Activated T-helper 2 cell treated with anti-CD3 and anti-CD28 coated beads, Interferon-gamma antibody, Interleukin-2, Interleukin-4, amounts not matched to agents 10 μg/mL and 5 μg/mL and 100 μg/mL, durations not matched to agents 14 hours and 24 hours and 36 hours (primary cell): Measurements from ENCODE around the gene SLC22A2. TPM values are rescaled to one million over a fixed set of nuclear protein-coding genes. Genes with fewer than 3 reads are reported as not detected.

ENCODE experiments used
- DNase-seq: peaks from one replicate; pipeline ENCODE4 v3.0.0; 2021; ENCODE audit warnings: low spot score
- H3K27ac Mint-ChIP-seq: one replicate; pipeline ENCODE4 v1.8.0; 2021; ENCODE audit warnings: mixed read lengths
- H3K27me3 Mint-ChIP-seq: one replicate; pipeline ENCODE4 v1.8.0; 2021; ENCODE audit warnings: low read depth, mixed read lengths
- H3K36me3 Mint-ChIP-seq: one replicate; pipeline ENCODE4 v1.8.0; 2021; ENCODE audit warnings: low read depth, mixed read lengths
- H3K4me1 Mint-ChIP-seq: one replicate; pipeline ENCODE4 v1.8.0; 2021; ENCODE audit warnings: low read depth, mixed read lengths
- H3K4me3 Mint-ChIP-seq: one replicate; pipeline ENCODE4 v1.8.0; 2021; ENCODE audit warnings: low read depth, mild to moderate bottlenecking, moderate library complexity, mixed read lengths
- H3K9me3 Mint-ChIP-seq: one replicate; pipeline ENCODE4 v1.8.0; 2021; ENCODE audit warnings: mixed read lengths
- intact Hi-C: fragments of 100-400 bp; cut with micrococcal nuclease; formaldehyde crosslinking; loops from one replicate; pipeline ENCODE4 v1.15.1; 2023
- total RNA-seq: library from RNA; stranded (reverse); gene quantifications from 2 replicates; pipeline ENCODE4 v1.2.3, GENCODE V29; 2022

SLC22A2 gene
- total RNA-seq, 1 donor from 2014 or later: not detected

- Mint-ChIP-seq H3K36me3 (no peaks in the 10 kb centered on the region), H3K27ac (no peak overlapping the region), H3K4me1 (peaks cover 5% of the 10 kb centered on the region), H3K9me3 (no peaks in the 10 kb centered on the region), H3K27me3 (no peaks in the 10 kb centered on the region), H3K4me3 (no peak overlapping the region)
- DNase-seq: no peak
- intact Hi-C loops: no loop called here
Measured at GRCh38 chr6:160269771-160270170, 11.2 kb upstream of the SLC22A2 start.

- no peaks in the 10 kb centered on the region for H3K36me3 Mint-ChIP-seq
- H3K4me1 Mint-ChIP-seq: peaks cover 5% of the 10 kb centered on the region
- no peak for DNase-seq
- H3K4me3 Mint-ChIP-seq: no peak overlapping the region
- no peaks in the 10 kb centered on the region for H3K27me3 Mint-ChIP-seq
- no peaks in the 10 kb centered on the region for H3K9me3 Mint-ChIP-seq
- H3K27ac Mint-ChIP-seq: no peak overlapping the region
- intact Hi-C loops: no loop called here
Measured at GRCh38 chr6:160269023-160269521, 10.5 kb upstream of the SLC22A2 start.

GRCh38 chr6:160267102-160267501, 8.5 kb upstream of the SLC22A2 start:
- H3K4me3 Mint-ChIP-seq: no peak overlapping the region
- H3K9me3 Mint-ChIP-seq: no peaks in the 10 kb centered on the region
- no peaks in the 10 kb centered on the region for H3K36me3 Mint-ChIP-seq
- no peaks in the 10 kb centered on the region for H3K27me3 Mint-ChIP-seq
- peaks cover 5% of the 10 kb centered on the region for H3K4me1 Mint-ChIP-seq
- no peak overlapping the region for H3K27ac Mint-ChIP-seq
- intact Hi-C loops: no loop called here
- DNase-seq: no peak

GRCh38 chr6:160265869-160266476, 7.4 kb upstream of the SLC22A2 start:
- intact Hi-C loops: no loop called here
- Mint-ChIP-seq H3K4me3 (no peak overlapping the region), H3K36me3 (no peaks in the 10 kb centered on the region)

GRCh38 chr6:160264061-160264612, 5.5 kb upstream of the SLC22A2 start:
- no peak overlapping the region for H3K4me3 Mint-ChIP-seq
- no peaks in the 10 kb centered on the region for H3K36me3 Mint-ChIP-seq
- no peak overlapping the region for H3K27ac Mint-ChIP-seq
- peaks cover 5% of the 10 kb centered on the region for H3K4me1 Mint-ChIP-seq
- peaks cover 1% of the 10 kb centered on the region for H3K27me3 Mint-ChIP-seq
- no peaks in the 10 kb centered on the region for H3K9me3 Mint-ChIP-seq
- intact Hi-C loops: no loop called here
- no peak for DNase-seq

More at GRCh38 chr6:160265869-160266476, 7.4 kb upstream of the SLC22A2 start:
- H3K9me3 Mint-ChIP-seq: no peaks in the 10 kb centered on the region
- no peak overlapping the region for H3K27ac Mint-ChIP-seq
- H3K27me3 Mint-ChIP-seq: no peaks in the 10 kb centered on the region
- DNase-seq: no peak
- H3K4me1 Mint-ChIP-seq: peaks cover 5% of the 10 kb centered on the region

- no peaks in the 10 kb centered on the region for H3K36me3 Mint-ChIP-seq
- intact Hi-C loops: no loop called here
- H3K27ac Mint-ChIP-seq: no peak overlapping the region
- no peaks in the 10 kb centered on the region for H3K9me3 Mint-ChIP-seq
- H3K4me3 Mint-ChIP-seq: no peak overlapping the region
- H3K27me3 Mint-ChIP-seq: peaks cover 1% of the 10 kb centered on the region
- DNase-seq: no peak
- H3K4me1 Mint-ChIP-seq: peaks cover 5% of the 10 kb centered on the region
Measured at GRCh38 chr6:160263196-160263939, 4.7 kb upstream of the SLC22A2 start.

GRCh38 chr6:160261991-160262680, 3.5 kb upstream of the SLC22A2 start:
- Mint-ChIP-seq H3K4me1 (peaks cover 5% of the 10 kb centered on the region), H3K4me3 (no peak overlapping the region), H3K27ac (no peak overlapping the region), H3K27me3 (peaks cover 4% of the 10 kb centered on the region), H3K9me3 (no peaks in the 10 kb centered on the region), H3K36me3 (no peaks in the 10 kb centered on the region)
- no peak for DNase-seq
- intact Hi-C loops: no loop called here

- Mint-ChIP-seq H3K27me3 (peaks cover 6% of the 10 kb centered on the region), H3K27ac (no peak overlapping the region), H3K4me1 (peaks cover under 1% of the 10 kb centered on the region), H3K9me3 (no peaks in the 10 kb centered on the region), H3K4me3 (no peak overlapping the region), H3K36me3 (no peaks in the 10 kb centered on the region)
- intact Hi-C loops: no loop called here
- DNase-seq: no peak
Measured at GRCh38 chr6:160260803-160261450, 2.3 kb upstream of the SLC22A2 start.

- Mint-ChIP-seq H3K27me3 (peaks cover 6% of the 10 kb centered on the region), H3K4me3 (no peak overlapping the region), H3K4me1 (no peaks in the 10 kb centered on the region), H3K9me3 (no peaks in the 10 kb centered on the region), H3K36me3 (no peaks in the 10 kb centered on the region), H3K27ac (no peak overlapping the region)
- intact Hi-C loops: no loop called here
- no peak for DNase-seq
Measured at GRCh38 chr6:160260367-160260766, 1.7 kb upstream of the SLC22A2 start.

GRCh38 chr6:160259598-160259997, 977 bp upstream of the SLC22A2 start:
- Mint-ChIP-seq H3K4me1 (no peaks in the 10 kb centered on the region), H3K9me3 (no peaks in the 10 kb centered on the region), H3K36me3 (no peaks in the 10 kb centered on the region), H3K27ac (no peak overlapping the region), H3K4me3 (no peak overlapping the region), H3K27me3 (peaks cover 6% of the 10 kb centered on the region)
- no peak for DNase-seq
- intact Hi-C loops: no loop called here

GRCh38 chr6:160259143-160259425, 463 bp upstream of the SLC22A2 start:
- intact Hi-C loops: no loop called here
- no peaks in the 10 kb centered on the region for H3K9me3 Mint-ChIP-seq
- DNase-seq: no peak

GRCh38 chr6:160256445-160256844, 2.2 kb downstream of the SLC22A2 start:
- Mint-ChIP-seq H3K27ac (no peak overlapping the region), H3K36me3 (no peaks in the 10 kb centered on the region), H3K9me3 (no peaks in the 10 kb centered on the region), H3K27me3 (peaks cover 11% of the 10 kb centered on the region), H3K4me1 (no peaks in the 10 kb centered on the region), H3K4me3 (no peak overlapping the region)
- intact Hi-C loops: no loop called here
- no peak for DNase-seq

More at GRCh38 chr6:160259143-160259425, 463 bp upstream of the SLC22A2 start:
- Mint-ChIP-seq H3K36me3 (no peaks in the 10 kb centered on the region), H3K4me3 (no peak overlapping the region), H3K4me1 (no peaks in the 10 kb centered on the region), H3K27ac (no peak overlapping the region), H3K27me3 (peaks cover 11% of the 10 kb centered on the region)
